SK-N-SH (cell line): ENCODE data around the gene TCEA2. TPM values are rescaled to one million over a fixed set of nuclear protein-coding genes. Genes with fewer than 3 reads are reported as not detected.

Experiments used
- CTCF ChIA-PET: fragments of 300-600, 350-600 bp; formaldehyde crosslinking; extraction: SDS; loops from one replicate; lab custom pipeline; 2021; lab: Yijun Ruan, JAX
- POLR2A ChIA-PET: fragments of 350-600 bp; sonication (Branson Sonifier 250); formaldehyde crosslinking; extraction: SDS; loops from one replicate; lab custom pipeline; 2020; ENCODE audit warnings: antibody characterized with exemption, inconsistent platforms; lab: Yijun Ruan, JAX
- DNase-seq: peaks from one replicate; pipeline ENCODE4 v3.0.0; 2012
- H2AFZ ChIP-seq: fragments of 200-600 bp; sonication (generic); 2 replicates; pipeline ENCODE4 v1.8.1; 2016; ENCODE audit warnings: antibody characterized with exemption, mild to moderate bottlenecking, low read depth
- H3F3A ChIP-seq: fragments of 200-600 bp; sonication (generic); replicated peaks from 2 replicates; pipeline ENCODE3; 2016; ENCODE audit warnings: antibody characterized with exemption, mild to moderate bottlenecking; ENCODE audit not compliant: insufficient read depth
- H3K27ac ChIP-seq, 2 experiments: fragments of 200-500 bp in 1 of 2; fragments of 200-600 bp in 1 of 2; sonication (Bioruptor generic) in 1 of 2; sonication (generic), shearing (Covaris generic) in 1 of 2; 2 replicates each; pipeline versions ENCODE4 v1.5.1 to v1.6.1; 2014 to 2016; ENCODE audit warnings: low read depth in 2 of 2, inconsistent platforms in 1 of 2, low read length in 1 of 2, mild to moderate bottlenecking in 1 of 2, mixed read lengths in 1 of 2
- H3K27me3 ChIP-seq: fragments of 200-600 bp; sonication (generic), shearing (Covaris generic); 2 replicates; pipeline ENCODE4 v1.6.1; 2016; ENCODE audit warnings: mixed run types; ENCODE audit not compliant: insufficient read depth
- H3K36me3 ChIP-seq, 2 experiments: fragments of 200-500 bp in 1 of 2; fragments of 200-600 bp in 1 of 2; sonication (Bioruptor generic) in 1 of 2; sonication (generic) in 1 of 2; replicated peaks in 1 of 2; 2 replicates each; pipeline versions ENCODE3 to v1.5.1; 2014 to 2016; ENCODE audit warnings: low read length in 1 of 2, mild to moderate bottlenecking in 1 of 2; ENCODE audit not compliant: insufficient read depth in 2 of 2, control insufficient read depth in 1 of 2
- H3K4me1 ChIP-seq, 2 experiments: fragments of 200-500 bp in 1 of 2; fragments of 200-600 bp in 1 of 2; sonication (Bioruptor generic) in 1 of 2; sonication (generic), shearing (Covaris generic) in 1 of 2; 2 replicates each; pipeline versions ENCODE4 v1.5.1 to v1.6.1; 2014 to 2016; ENCODE audit warnings: low read depth in 1 of 2, low read length in 1 of 2, mixed run types in 1 of 2; ENCODE audit not compliant: insufficient read depth in 2 of 2, control insufficient read depth in 1 of 2
- H3K4me2 ChIP-seq: fragments of 200-600 bp; sonication (generic), shearing (Covaris generic); 2 replicates; pipeline ENCODE4 v1.6.1; 2017; ENCODE audit warnings: mixed run types
- H3K4me3 ChIP-seq, 2 experiments: fragments of 200-500 bp in 1 of 2; fragments of 200-600 bp in 1 of 2; sonication (Bioruptor generic) in 1 of 2; sonication (generic), shearing (Covaris generic) in 1 of 2; 2 replicates each; pipeline versions ENCODE4 v1.5.1 to v1.8.1; 2014 to 2016; ENCODE audit warnings: low read depth in 2 of 2, inconsistent platforms in 1 of 2, low read length in 1 of 2, mild to moderate bottlenecking in 1 of 2, mixed read lengths in 1 of 2, moderate library complexity in 1 of 2
- H3K79me2 ChIP-seq: fragments of 200-600 bp; sonication (generic); 2 replicates; pipeline ENCODE4 v1.8.1; 2017; ENCODE audit warnings: mild to moderate bottlenecking; ENCODE audit not compliant: insufficient read depth
- H3K9ac ChIP-seq: fragments of 200-600 bp; sonication (generic); 2 replicates; pipeline ENCODE4 v1.6.1; 2017; ENCODE audit warnings: mixed run types
- H3K9me2 ChIP-seq: fragments of 200-600 bp; sonication (generic); 2 replicates; pipeline ENCODE4 v1.6.1; 2017; ENCODE audit warnings: mixed run types
- H3K9me3 ChIP-seq: fragments of 200-600 bp; sonication (generic); 2 replicates; pipeline ENCODE4 v1.6.1; 2017; ENCODE audit warnings: mixed run types, mild to moderate bottlenecking, moderate library complexity
- H4K20me1 ChIP-seq: fragments of 200-600 bp; sonication (generic); 2 replicates; pipeline ENCODE4 v1.6.1; 2017; ENCODE audit warnings: mild to moderate bottlenecking, mixed run types; ENCODE audit not compliant: insufficient read depth
- CHD2 ChIP-seq: fragments of 150-350 bp; IDR thresholded peaks from 2 replicates; pipeline ENCODE4 v1.6.1; 2018; ENCODE audit warnings: low read length; ENCODE audit not compliant: partially characterized antibody
- ELF1 ChIP-seq: IDR thresholded peaks from 2 replicates; pipeline ENCODE4 v1.4.0; 2012
- EP300 ChIP-seq, 2 experiments: IDR thresholded peaks; 2 replicates each; pipeline versions ENCODE4 v1.4.0 to v1.6.1; 2012; ENCODE audit warnings: borderline replicate concordance in 1 of 2, low read depth in 1 of 2, low read length in 1 of 2
- FOXM1 ChIP-seq: IDR thresholded peaks from 2 replicates; pipeline ENCODE4 v1.4.0; 2012; ENCODE audit warnings: low read depth, mild to moderate bottlenecking
- GABPA ChIP-seq: IDR thresholded peaks from 2 replicates; pipeline ENCODE4 v1.4.0; 2012; ENCODE audit warnings: low read depth, mild to moderate bottlenecking
- JUND ChIP-seq: IDR thresholded peaks from 2 replicates; pipeline ENCODE4 v1.4.0; 2012
- MAX ChIP-seq: IDR thresholded peaks from 2 replicates; pipeline ENCODE4 v1.4.0; 2012; ENCODE audit warnings: low read depth
- MEF2A ChIP-seq: IDR thresholded peaks from 2 replicates; pipeline ENCODE4 v1.4.0; 2012; ENCODE audit warnings: low read depth, borderline replicate concordance
- MXI1 ChIP-seq: IDR thresholded peaks from 2 replicates; pipeline ENCODE4 v1.6.1; 2012; ENCODE audit warnings: mild to moderate bottlenecking, low read depth, low read length, improper control_type of control experiment
- NFIC ChIP-seq: IDR thresholded peaks from 2 replicates; pipeline ENCODE4 v1.4.0; 2012; ENCODE audit warnings: borderline replicate concordance
- NRF1 ChIP-seq: IDR thresholded peaks from 2 replicates; pipeline ENCODE4 v1.6.1; 2012; ENCODE audit warnings: low read depth, mild to moderate bottlenecking, low read length
- PBX3 ChIP-seq: IDR thresholded peaks from 2 replicates; pipeline ENCODE4; 2012
- POLR2AphosphoS5 ChIP-seq: IDR thresholded peaks from 2 replicates; pipeline ENCODE4 v1.6.1; 2012; ENCODE audit warnings: low read depth, low read length
- RAD21 ChIP-seq: IDR thresholded peaks from 2 replicates; pipeline ENCODE4 v1.6.1; 2012; ENCODE audit warnings: mild to moderate bottlenecking, low read length
- SMC3 ChIP-seq: IDR thresholded peaks from 2 replicates; pipeline ENCODE4 v1.6.1; 2012; ENCODE audit warnings: low read depth, low read length, improper control_type of control experiment
- TAF1 ChIP-seq: IDR thresholded peaks from 2 replicates; pipeline ENCODE4 v1.6.1; 2012; ENCODE audit warnings: low read depth, mild to moderate bottlenecking, low read length, moderate library complexity, borderline replicate concordance
- USF1 ChIP-seq: IDR thresholded peaks from 2 replicates; pipeline ENCODE4 v1.4.0; 2012; ENCODE audit warnings: low read depth, borderline replicate concordance
- YY1 ChIP-seq: IDR thresholded peaks from 2 replicates; pipeline ENCODE4 v1.4.0; 2012; ENCODE audit warnings: low read depth, mild to moderate bottlenecking
- WGBS: methylation state at CpG from one replicate; pipeline ENCODE4 v1.1.6; 2017; ENCODE audit warnings: low lambda C conversion rate; 5-methylcytosine and 5-hydroxymethylcytosine counted together
- polyA plus RNA-seq, 3 experiments: library from polyadenylated mRNA; depleted of rRNA; stranded (reverse); fragments of >200 nt; gene quantifications; 2 replicates each; pipeline ENCODE4 v1.2.3, GENCODE V29; 2012

TCEA2 gene
- polyA plus RNA-seq, 1 of the 3 experiments (the other 2 are of a cell fraction) = 98.9 TPM

- H4K20me1 ChIP-seq = no peaks in the 10 kb centered on the region
- 0 out of 2 replicates have a peak overlapping the region, but pooled peaks have one; percentile 72 for H2AFZ ChIP-seq
- CTCF ChIA-PET = interaction anchor here (1.1 to 12.9 kb wide), 10 partner anchors 8 to 105 kb away, joined by 3 to 252 read pairs (median 5); partner anchors contain the start of genes NPBWR2 and PRPF6
- H3K27ac ChIP-seq = no peak overlapping the region; a peak in 1 of 4 replicates
- H3K4me1 ChIP-seq = peaks cover 13 to 29% of the 10 kb centered on the region in 2 experiments; a peak in 3 of 4 replicates
- no peak for DNase-seq
- H3K9me3 ChIP-seq = no peaks in the 10 kb centered on the region
- peak overlapping the region; percentile 76 to 80 for H3K4me3 ChIP-seq
- peaks cover 0 to 2% of the 10 kb centered on the region in 2 experiments for H3K36me3 ChIP-seq
- H3K27me3 ChIP-seq = no peaks in the 10 kb centered on the region
- peaks cover 14% of the 10 kb centered on the region for H3F3A ChIP-seq
- peak overlapping the region; percentile 76 for H3K9ac ChIP-seq
- no peaks in the 10 kb centered on the region for H3K79me2 ChIP-seq
- POLR2A ChIA-PET = interaction anchor here (1.2 kb wide), 1 partner anchor 23 kb away, joined by 3 read pairs; no protein-coding TSS in a partner anchor
- no peaks in the 10 kb centered on the region for H3K9me2 ChIP-seq
- peak overlapping the region; percentile 99 for H3K4me2 ChIP-seq
- TF ChIP-seq PBX3 = no peak
- no peak for TF ChIP-seq POLR2AphosphoS5
- no peak for TF ChIP-seq TAF1
- TF ChIP-seq GABPA = no peak
- no peak for TF ChIP-seq MAX
- TF ChIP-seq MEF2A = no peak
- no peak for TF ChIP-seq USF1
- no peak for TF ChIP-seq JUND
- TF ChIP-seq RAD21 = no peak
- no peak for TF ChIP-seq YY1
- no peak for TF ChIP-seq SMC3
- no peak for TF ChIP-seq FOXM1
- TF ChIP-seq ELF1 = no peak
- TF ChIP-seq NRF1 = no peak
- TF ChIP-seq NFIC = no peak
- WGBS = 29% methylated on average over 4 of the region's 4 CpGs
Observed at GRCh38 chr20:64078934-64079272, 15.9 kb downstream of the TCEA2 start.

- ChIA-PET POLR2A (interaction anchor here (0.6 to 1.2 kb wide), 4 partner anchors 10 to 93 kb away, joined by 3 to 6 read pairs (median 3); partner anchors contain the start of gene TCEA2), CTCF (interaction anchor here (0.7 to 12.9 kb wide), 12 partner anchors 9 to 139 kb away, joined by 3 to 252 read pairs (median 4); partner anchors contain the start of genes NPBWR2 and PRPF6)
- H3K9me3 ChIP-seq = no peaks in the 10 kb centered on the region
- H3K36me3 ChIP-seq = no peaks in the 10 kb centered on the region
- H3K27ac ChIP-seq = peak within 1 kb of the TSS in 1 of 2 experiments; percentile 68; a peak in 2 of 4 replicates
- no peaks in the 10 kb centered on the region for H4K20me1 ChIP-seq
- TF ChIP-seq NRF1 (peak; percentile 78), EP300 (IDR thresholded peaks at IDR 0.05; ENCODE audit: borderline replicate concordance in 1 of 2, low read depth in 1 of 2, low read length in 1 of 2) (no peak), JUND (no peak), GABPA (0 out of 2 replicates have a peak, but pooled peaks have one; percentile 9), MXI1 (peak; percentile 67), CHD2 (peak; percentile 39), SMC3 (no peak)
- no peaks in the 10 kb centered on the region for H3K9me2 ChIP-seq
- peak within 1 kb of the TSS; percentile 72; the same call in 1 of the 2 replicates for H2AFZ ChIP-seq
- no peaks in the 10 kb centered on the region for H3K79me2 ChIP-seq
- H3K4me3 ChIP-seq = peak within 1 kb of the TSS; percentile 76 to 80
- peak within 1 kb of the TSS; percentile 76 for H3K9ac ChIP-seq
- H3K4me2 ChIP-seq = peak within 1 kb of the TSS; percentile 99
- 0% methylated on average over 6 of the region's 73 CpGs for WGBS
- peak; percentile 96 for DNase-seq
- H3K4me1 ChIP-seq = peaks cover 13 to 34% of the 10 kb centered on the region in 2 experiments; a peak in 3 of 4 replicates
- H3K27me3 ChIP-seq = no peaks in the 10 kb centered on the region
- H3F3A ChIP-seq = peaks cover 14% of the 10 kb centered on the region
Observed at GRCh38 chr20:64079273-64080012, 16.4 kb downstream of the TCEA2 start, which contains the start of gene RGS19. RGS19 (minus strand) TSS chr20:64079518; CDS start chr20:64076886, 2,632 bp downstream.
